Fibroblast of mammary gland (primary cell): ENCODE results near the gene ACVRL1.

ENCODE experiments used
- DNase-seq: peaks from one replicate; pipeline ENCODE4 v3.0.0-alpha.2; 2010; ENCODE audit warnings: low read depth
- H3K4me3 ChIP-seq: 2 replicates; pipeline ENCODE4 v1.5.1; 2011; ENCODE audit warnings: low read depth, mild to moderate bottlenecking, low read length, moderate library complexity; ENCODE audit not compliant: control insufficient read depth
- TF ChIP-seq, protein P1 (sequence below): conservative IDR thresholded peaks from 2 replicates; pipeline ENCODE4 v1.5.1; 2011; ENCODE audit warnings: low read depth, low read length, inconsistent platforms; ENCODE audit not compliant: control insufficient read depth, insufficient read depth

The ACVRL1 gene

DNA sequence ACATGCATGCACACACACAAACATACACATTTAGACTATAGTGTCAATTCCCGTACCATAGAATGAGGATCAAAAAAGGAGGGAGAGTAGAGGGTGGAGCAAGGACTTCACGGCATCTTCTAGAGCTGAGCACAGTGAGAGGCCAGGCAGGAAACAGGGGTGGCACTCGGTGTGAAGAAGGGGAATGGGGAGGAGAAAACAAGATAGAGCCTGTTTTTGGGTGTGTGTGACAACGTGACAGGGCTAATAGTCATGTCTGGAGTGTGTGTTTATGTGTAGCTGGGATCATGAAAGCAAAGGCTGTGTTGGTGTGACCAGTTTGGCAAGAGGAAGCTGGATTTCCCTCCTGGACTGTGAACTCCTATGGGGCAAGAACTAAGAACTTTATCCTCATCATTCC lies 34.3 kb downstream of the ACVRL1 start:
- TF ChIP-seq, protein P1, sequence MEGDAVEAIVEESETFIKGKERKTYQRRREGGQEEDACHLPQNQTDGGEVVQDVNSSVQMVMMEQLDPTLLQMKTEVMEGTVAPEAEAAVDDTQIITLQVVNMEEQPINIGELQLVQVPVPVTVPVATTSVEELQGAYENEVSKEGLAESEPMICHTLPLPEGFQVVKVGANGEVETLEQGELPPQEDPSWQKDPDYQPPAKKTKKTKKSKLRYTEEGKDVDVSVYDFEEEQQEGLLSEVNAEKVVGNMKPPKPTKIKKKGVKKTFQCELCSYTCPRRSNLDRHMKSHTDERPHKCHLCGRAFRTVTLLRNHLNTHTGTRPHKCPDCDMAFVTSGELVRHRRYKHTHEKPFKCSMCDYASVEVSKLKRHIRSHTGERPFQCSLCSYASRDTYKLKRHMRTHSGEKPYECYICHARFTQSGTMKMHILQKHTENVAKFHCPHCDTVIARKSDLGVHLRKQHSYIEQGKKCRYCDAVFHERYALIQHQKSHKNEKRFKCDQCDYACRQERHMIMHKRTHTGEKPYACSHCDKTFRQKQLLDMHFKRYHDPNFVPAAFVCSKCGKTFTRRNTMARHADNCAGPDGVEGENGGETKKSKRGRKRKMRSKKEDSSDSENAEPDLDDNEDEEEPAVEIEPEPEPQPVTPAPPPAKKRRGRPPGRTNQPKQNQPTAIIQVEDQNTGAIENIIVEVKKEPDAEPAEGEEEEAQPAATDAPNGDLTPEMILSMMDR = no peak
- no peak for DNase-seq
- H3K4me3 ChIP-seq = no peak overlapping the region

DNA sequence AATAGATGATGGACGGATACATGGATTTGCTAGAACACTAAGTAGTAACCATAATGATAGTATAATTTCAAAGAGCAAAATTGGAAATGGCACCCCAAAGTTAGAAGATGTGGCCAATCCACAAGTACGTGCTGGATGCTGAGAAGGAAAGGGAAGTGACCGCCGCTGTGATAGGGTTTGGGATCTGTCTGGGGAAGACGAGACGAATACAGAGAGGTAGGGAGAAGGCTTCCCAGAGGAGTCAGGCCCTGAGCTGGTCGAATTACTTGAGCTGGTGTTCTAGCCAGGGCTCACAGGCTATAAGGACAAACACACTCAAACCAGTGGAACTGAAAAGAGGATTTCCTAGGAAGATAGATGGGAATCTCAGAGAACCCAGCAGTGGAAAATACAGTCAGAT lies 34.8 kb downstream of the ACVRL1 start:
- TF ChIP-seq, protein P1 = no peak
- no peak overlapping the region for H3K4me3 ChIP-seq
- DNase-seq = no peak

DNA sequence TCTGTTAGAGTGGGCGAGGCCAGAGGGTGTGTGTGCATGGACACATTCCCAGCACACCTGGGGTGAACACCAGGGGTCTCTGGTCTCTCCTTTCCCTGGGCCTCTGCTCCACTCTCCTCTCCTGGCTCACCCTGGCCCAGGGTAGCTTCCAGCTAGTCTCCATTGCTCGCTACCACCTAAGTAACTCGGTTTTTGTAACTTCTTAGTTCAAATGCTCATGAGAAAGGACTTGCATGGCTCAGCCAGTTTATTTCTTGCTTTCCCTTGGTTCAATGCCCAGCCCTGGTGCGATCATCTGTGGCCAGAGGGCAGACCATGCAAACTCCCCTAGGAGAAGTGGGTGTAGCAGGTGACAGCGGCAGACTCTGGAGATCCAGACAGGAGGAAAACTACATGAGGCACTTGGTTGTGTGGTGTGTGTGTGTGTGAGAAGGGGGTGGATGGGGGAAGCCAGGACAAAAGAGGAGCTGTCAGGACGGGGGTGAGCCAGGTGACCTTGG lies 35.2 kb downstream of the ACVRL1 start:
- TF ChIP-seq, protein P1 = no peak
- no peak for DNase-seq
- no peak overlapping the region for H3K4me3 ChIP-seq

DNA sequence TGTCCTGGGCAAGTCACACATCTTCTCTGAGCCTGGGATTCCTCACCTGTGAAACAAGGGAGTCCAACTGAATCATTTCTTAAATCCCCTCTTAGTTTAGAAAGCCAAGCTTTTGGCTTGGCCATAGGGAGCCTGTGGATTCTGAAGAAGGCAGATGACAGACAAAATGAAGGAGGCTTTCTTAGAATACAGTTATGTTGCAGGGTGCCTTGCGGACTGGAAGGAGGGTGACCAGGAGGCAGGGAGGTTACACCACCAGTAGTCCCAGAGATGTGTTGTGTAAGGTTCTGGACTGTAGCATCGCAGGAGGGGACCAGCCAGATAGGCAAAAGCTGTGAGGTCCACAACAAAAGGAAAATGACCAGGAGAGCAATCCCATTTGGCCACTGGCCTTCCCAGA lies 36.0 kb downstream of the ACVRL1 start:
- no peak overlapping the region for H3K4me3 ChIP-seq
- TF ChIP-seq, protein P1 = no peak
- DNase-seq = no peak

DNA sequence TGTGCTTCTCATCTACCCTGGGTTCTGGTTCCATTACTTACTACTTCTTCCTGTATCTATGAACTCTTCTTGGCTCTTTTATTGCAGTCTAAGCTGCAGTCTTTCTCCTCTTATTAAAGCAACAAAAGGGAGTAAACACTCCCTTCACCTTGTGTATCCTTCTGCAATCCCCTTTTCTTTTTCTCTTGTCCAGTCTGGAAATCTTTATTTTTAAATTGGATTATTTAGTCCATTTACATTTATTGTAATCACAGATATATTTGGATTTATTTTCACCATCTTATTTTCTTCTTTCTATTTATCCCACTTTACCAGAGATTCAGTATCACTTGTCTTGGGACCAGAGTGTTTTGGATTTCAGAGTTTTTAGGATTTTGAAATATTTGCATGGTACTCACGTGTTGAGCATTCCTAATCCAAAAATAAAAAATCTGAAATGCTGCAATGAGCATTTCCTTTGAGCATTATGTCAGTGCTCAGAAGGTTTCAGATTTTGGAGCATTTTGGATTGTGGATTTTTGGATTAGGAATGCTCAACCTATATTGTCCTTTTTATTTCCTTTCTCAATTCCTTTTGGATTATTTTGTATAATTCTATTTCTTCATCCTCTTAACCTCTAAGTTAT lies 37.4 kb downstream of the ACVRL1 start:
- no peak for DNase-seq
- no peak overlapping the region for H3K4me3 ChIP-seq
- TF ChIP-seq, protein P1 = no peak

DNA sequence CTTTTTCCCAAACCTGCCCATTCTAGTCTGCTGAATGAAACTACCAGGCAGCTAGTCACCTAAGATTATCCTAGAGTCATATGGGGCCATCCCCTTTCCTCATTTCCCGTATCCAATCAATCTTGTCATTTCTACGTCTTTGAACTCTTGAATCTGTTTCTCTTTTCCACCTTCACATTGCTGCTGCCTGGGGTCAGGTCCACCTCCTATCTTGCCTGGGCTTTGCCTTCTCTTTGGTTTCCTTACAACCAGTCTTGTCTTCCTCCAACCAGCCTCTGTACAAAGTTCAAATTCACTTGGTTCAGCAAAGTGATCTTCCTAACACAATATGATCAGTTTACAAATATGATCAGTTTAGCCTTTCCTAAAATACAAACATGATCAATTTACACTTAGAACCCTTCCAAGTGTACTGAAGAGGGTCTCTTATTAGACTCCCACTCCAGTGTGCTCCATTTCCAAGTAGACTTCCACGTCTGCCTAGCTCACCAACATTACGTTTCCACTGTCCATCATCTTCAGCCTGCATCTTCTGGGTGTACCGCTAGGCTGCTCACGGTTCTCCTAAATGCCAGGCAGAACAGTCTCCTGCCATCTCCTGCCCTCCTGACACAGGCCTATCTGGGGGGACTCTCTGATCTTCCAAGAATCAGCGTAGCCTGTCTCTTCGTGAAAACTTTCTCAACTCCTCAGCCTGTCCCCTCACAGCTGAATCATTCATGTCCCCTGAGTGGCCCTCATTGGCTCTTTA lies 40.1 kb downstream of the ACVRL1 start:
- TF ChIP-seq, protein P1 = no peak
- no peak for DNase-seq
- H3K4me3 ChIP-seq = no peak overlapping the region
